HG02798 (cell line): ENCODE data around the gene DGKA.
A peak's percentile ranks its signal among the peaks of the same experiment; 100 is the strongest.
"Not testable (repeated sequence)": the region's sequence is repeated elsewhere in the genome, so short reads cannot be mapped to it uniquely, and the experiment has no call there.

Source experiments
- ATAC-seq: cut with Tn5 transposase; IDR thresholded peaks from one replicate; pipeline ENCODE4 v1.9.1; 2021; ENCODE audit warnings: mild to moderate bottlenecking; ENCODE audit not compliant: unreplicated experiment, poor library complexity

Gene DGKA

GRCh38 chr12:55995366-55995765 is 64.4 kb downstream of the DGKA start:
- ATAC-seq, result no peak

- no peak for ATAC-seq
These were observed 65.3 kb downstream of the DGKA start for GRCh38 chr12:55996201-55996714.

- ATAC-seq, result peak; percentile 100
These were observed 66.0 kb downstream of the DGKA start, which contains the start of gene SUOX for GRCh38 chr12:55996715-55997534. Gene SUOX, plus strand, starts transcription at chr12:55997276. Its CDS starts 4,946 bp downstream, at chr12:56002222.

GRCh38 chr12:55997535-55997859 is 66.5 kb downstream of the DGKA start:
- peak; percentile 5 for ATAC-seq

GRCh38 chr12:55999522-55999921 is 68.6 kb downstream of the DGKA start:
- not testable (repeated sequence) for ATAC-seq

- not testable (repeated sequence) for ATAC-seq
These were observed 69.1 kb downstream of the DGKA start for GRCh38 chr12:55999999-56000540.

GRCh38 chr12:56001487-56002100 is 70.6 kb downstream of the DGKA start:
- ATAC-seq, result no peak

GRCh38 chr12:56003376-56003775 is 72.4 kb downstream of the DGKA start:
- ATAC-seq, result not testable (repeated sequence)
